PC-9 (cell line): ENCODE data around the gene CFAP97D1. TPM values are rescaled to one million over a fixed set of nuclear protein-coding genes. Genes with fewer than 3 reads are reported as not detected.

Source experiments
- BruUV-seq: library from RNA; stranded (reverse); fragments of 400-500 nt; replicated peaks from 2 replicates; lab custom pipeline; 2021; lab: Mats Ljungman, UMichigan
- CTCF ChIA-PET: fragments of 300-600 bp; sonication (Branson Sonifier 250); formaldehyde crosslinking; loops from one replicate; lab custom pipeline; 2022; ENCODE audit warnings: antibody characterized with exemption; lab: Charles Lee
- POLR2A ChIA-PET: fragments of 300-600 bp; sonication (Branson Sonifier 250); formaldehyde crosslinking; loops from one replicate; lab custom pipeline; 2022; ENCODE audit warnings: antibody characterized with exemption; ENCODE audit not compliant: unreplicated experiment; lab: Charles Lee
- DNase-seq, 2 experiments: peaks; one replicate each; pipeline versions ENCODE4 v3.0.0 to v3.0.0-alpha.2; 2015 to 2022; ENCODE audit warnings: mixed read lengths in 1 of 2
- H2AFZ ChIP-seq: fragments of 200-600 bp; sonication (generic); 2 replicates; pipeline ENCODE4 v1.8.1; 2017; ENCODE audit warnings: antibody characterized with exemption
- H3F3A ChIP-seq: fragments of 200-600 bp; sonication (generic); 2 replicates; pipeline ENCODE4 v1.8.1; 2017; ENCODE audit warnings: antibody characterized with exemption, mild to moderate bottlenecking, low read depth; ENCODE audit not compliant: insufficient read depth
- H3K27ac ChIP-seq: fragments of 200-600 bp; sonication (generic); 2 replicates; pipeline ENCODE4 v1.6.1; 2016; ENCODE audit warnings: mixed run types
- H3K27me3 ChIP-seq: fragments of 200-600 bp; sonication (generic); 2 replicates; pipeline ENCODE4 v1.6.1; 2016; ENCODE audit warnings: low read depth, mixed run types; ENCODE audit not compliant: insufficient read depth
- H3K36me3 ChIP-seq: fragments of 200-600 bp; sonication (generic); 2 replicates; pipeline ENCODE4 v1.6.1; 2016; ENCODE audit warnings: low read depth, mixed run types
- H3K4me1 ChIP-seq: fragments of 200-600 bp; sonication (generic); replicated peaks from 2 replicates; pipeline ENCODE4 v1.6.1; 2016; ENCODE audit warnings: mixed run types; ENCODE audit not compliant: insufficient read depth
- H3K4me2 ChIP-seq: fragments of 200-600 bp; sonication (generic); 2 replicates; pipeline ENCODE4 v1.6.1; 2017; ENCODE audit warnings: mixed run types
- H3K4me3 ChIP-seq: fragments of 200-600 bp; sonication (generic); 2 replicates; pipeline ENCODE4 v1.6.1; 2016; ENCODE audit warnings: mixed run types
- H3K79me2 ChIP-seq: fragments of 200-600 bp; sonication (generic); 2 replicates; pipeline ENCODE4 v1.6.1; 2017; ENCODE audit warnings: low read depth, mixed run types
- H3K9me2 ChIP-seq: fragments of 200-600 bp; sonication (generic); 2 replicates; pipeline ENCODE4 v1.8.1; 2017; ENCODE audit warnings: mild to moderate bottlenecking; ENCODE audit not compliant: insufficient read depth
- H3K9me3 ChIP-seq: fragments of 200-600 bp; sonication (generic); 2 replicates; pipeline ENCODE4 v1.8.1; 2016; ENCODE audit warnings: low read depth; ENCODE audit not compliant: insufficient read depth
- H4K20me1 ChIP-seq: fragments of 200-600 bp; sonication (generic); 2 replicates; pipeline ENCODE4 v1.8.1; 2017; ENCODE audit not compliant: insufficient read depth
- EZH2 ChIP-seq: fragments of 200-600 bp; sonication (generic); IDR thresholded peaks from 2 replicates; pipeline ENCODE4 v1.8.0; 2017; ENCODE audit warnings: antibody characterized with exemption, low read depth
- intact Hi-C: fragments of 100-400 bp; cut with micrococcal nuclease; formaldehyde crosslinking; loops from one replicate; pipeline ENCODE4 v1.10.0; 2022; ENCODE audit not compliant: unreplicated experiment
- total RNA-seq: library from RNA; stranded (reverse); gene quantifications from 2 replicates; pipeline ENCODE4 v1.2.3, GENCODE V29; 2021
- TF ChIP-seq, protein P1 (sequence below): fragments of 200-600 bp; sonication (generic); conservative IDR thresholded peaks from 2 replicates; pipeline ENCODE4 v1.6.1; 2017; ENCODE audit warnings: mixed run types, antibody characterized with exemption, mild to moderate bottlenecking, moderate library complexity

CFAP97D1 gene
- total RNA-seq, 1 experiment from 2014 or later, result not detected

DNA sequence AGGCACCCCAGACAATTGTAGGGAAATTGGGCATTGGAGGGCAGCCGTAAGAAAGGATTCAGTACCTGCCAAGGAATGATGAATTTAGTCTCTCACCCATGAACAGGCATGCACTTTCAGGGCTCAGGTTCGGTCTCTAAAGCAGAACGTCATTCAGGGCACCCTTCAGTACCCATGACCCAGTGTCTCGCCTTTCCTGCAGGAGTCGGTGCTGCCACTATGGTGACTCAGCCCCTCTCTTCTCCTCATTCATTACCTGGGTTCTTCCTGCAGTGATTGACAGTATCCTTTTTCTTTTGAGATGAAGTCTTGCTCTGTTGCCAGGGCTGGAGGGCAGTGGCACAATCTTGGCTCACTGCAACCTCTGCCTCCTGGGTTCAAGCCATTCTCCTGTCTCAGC lies 30.1 kb upstream of the CFAP97D1 start:
- Histone ChIP-seq H3K4me3 (peak overlapping the region; percentile 3; the same call in 1 of the 2 replicates), H2AFZ (0 out of 2 replicates have a peak overlapping the region, but pooled peaks have one; percentile 29), H3K36me3 (no peaks in the 10 kb centered on the region), H3K9me2 (no peaks in the 10 kb centered on the region), H3K4me1 (peaks cover 42% of the 10 kb centered on the region), H3K27ac (peak overlapping the region; percentile 41), H3K27me3 (no peaks in the 10 kb centered on the region), H3F3A (peaks cover 24% of the 10 kb centered on the region; the same call in 1 of the 2 replicates), H3K9me3 (no peaks in the 10 kb centered on the region), H4K20me1 (no peaks in the 10 kb centered on the region), H3K79me2 (no peaks in the 10 kb centered on the region), H3K4me2 (peak overlapping the region; percentile 56)
- intact Hi-C loops, result no loop called here
- peak in 1 of 2 experiments; percentile 17 for DNase-seq
- CTCF ChIA-PET, result interaction anchor here (0.6 to 1.3 kb wide), 2 partner anchors 10 to 1411 kb away, joined by 3 to 5 read pairs; no protein-coding TSS in a partner anchor
- TF ChIP-seq, protein P1, sequence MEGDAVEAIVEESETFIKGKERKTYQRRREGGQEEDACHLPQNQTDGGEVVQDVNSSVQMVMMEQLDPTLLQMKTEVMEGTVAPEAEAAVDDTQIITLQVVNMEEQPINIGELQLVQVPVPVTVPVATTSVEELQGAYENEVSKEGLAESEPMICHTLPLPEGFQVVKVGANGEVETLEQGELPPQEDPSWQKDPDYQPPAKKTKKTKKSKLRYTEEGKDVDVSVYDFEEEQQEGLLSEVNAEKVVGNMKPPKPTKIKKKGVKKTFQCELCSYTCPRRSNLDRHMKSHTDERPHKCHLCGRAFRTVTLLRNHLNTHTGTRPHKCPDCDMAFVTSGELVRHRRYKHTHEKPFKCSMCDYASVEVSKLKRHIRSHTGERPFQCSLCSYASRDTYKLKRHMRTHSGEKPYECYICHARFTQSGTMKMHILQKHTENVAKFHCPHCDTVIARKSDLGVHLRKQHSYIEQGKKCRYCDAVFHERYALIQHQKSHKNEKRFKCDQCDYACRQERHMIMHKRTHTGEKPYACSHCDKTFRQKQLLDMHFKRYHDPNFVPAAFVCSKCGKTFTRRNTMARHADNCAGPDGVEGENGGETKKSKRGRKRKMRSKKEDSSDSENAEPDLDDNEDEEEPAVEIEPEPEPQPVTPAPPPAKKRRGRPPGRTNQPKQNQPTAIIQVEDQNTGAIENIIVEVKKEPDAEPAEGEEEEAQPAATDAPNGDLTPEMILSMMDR, result no peak
- TF ChIP-seq EZH2, result no peak
- POLR2A ChIA-PET, result no interaction called here
- BruUV-seq, result no TSS peak

DNA sequence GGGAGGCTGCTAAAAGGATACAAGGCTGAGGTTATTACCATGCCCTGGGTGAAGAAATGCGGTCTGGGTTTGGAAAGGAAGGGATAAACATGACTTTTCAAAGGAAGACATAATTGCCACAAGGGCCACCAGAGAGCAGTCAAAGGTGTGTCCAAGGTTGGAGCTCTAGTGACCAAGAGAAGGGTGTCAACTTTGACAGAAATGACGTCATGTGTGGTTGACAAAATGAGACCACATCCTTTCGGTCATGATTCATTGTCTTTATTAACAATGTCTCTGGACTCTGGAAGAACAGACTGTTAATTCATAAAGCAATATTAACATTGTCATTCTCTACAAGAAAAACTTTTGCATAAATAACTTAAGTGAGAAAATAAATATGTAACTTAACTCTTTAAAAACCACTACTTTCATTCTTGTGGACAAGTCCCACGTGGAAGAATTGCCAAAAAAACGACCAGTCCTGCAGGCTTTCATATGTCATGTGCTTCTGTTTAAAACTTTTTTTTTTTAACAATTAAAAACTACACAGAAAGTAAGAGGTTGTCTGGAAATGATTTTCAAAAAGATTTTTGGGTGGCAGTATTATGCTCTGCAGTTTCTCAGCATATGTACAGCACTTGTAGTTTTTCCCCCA lies 26.6 kb upstream of the CFAP97D1 start:
- no peaks in the 10 kb centered on the region for H3K27me3 ChIP-seq
- DNase-seq, result peak; percentile 17 to 75
- ChIA-PET CTCF (interaction anchor here (0.6 to 1.1 kb wide), 2 partner anchors 58 to 89 kb away, joined by 3 read pairs; no protein-coding TSS in a partner anchor), POLR2A (no interaction called here)
- no TSS peak for BruUV-seq
- no peaks in the 10 kb centered on the region for H3K9me3 ChIP-seq
- H3K36me3 ChIP-seq, result no peaks in the 10 kb centered on the region
- H3K4me1 ChIP-seq, result peaks cover 42% of the 10 kb centered on the region
- no peak overlapping the region for H3K4me3 ChIP-seq
- H3K9me2 ChIP-seq, result no peaks in the 10 kb centered on the region
- H2AFZ ChIP-seq, result no peak overlapping the region
- no peaks in the 10 kb centered on the region for H3K79me2 ChIP-seq
- H3K4me2 ChIP-seq, result peak overlapping the region; percentile 24; the same call in 1 of the 2 replicates
- TF ChIP-seq EZH2, result no peak
- TF ChIP-seq, protein P1, result no peak
- no peaks in the 10 kb centered on the region for H4K20me1 ChIP-seq
- peaks cover 24% of the 10 kb centered on the region; the same call in 1 of the 2 replicates for H3F3A ChIP-seq
- H3K27ac ChIP-seq, result peak overlapping the region; percentile 40
- intact Hi-C loops, result no loop called here

DNA sequence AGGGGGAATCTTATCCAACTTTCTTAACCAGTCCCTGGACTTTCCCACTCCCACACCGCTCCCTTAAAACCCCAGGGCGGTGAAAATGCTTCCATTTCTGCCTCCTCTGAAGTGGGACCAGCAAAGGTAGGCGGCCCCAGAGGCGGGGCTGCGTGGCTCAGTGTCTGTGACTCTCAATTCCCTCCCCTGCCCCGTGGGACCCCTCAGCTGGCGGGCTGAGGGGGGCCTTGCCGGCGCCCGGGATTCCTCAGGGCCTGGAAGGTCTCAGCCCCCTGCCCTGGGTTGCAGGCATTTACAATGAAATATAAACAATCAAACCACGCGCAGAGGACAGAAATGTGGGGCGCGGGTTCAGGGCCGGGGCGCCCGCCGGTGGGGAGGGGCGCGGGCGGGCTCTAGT lies 25.3 kb upstream of the CFAP97D1 start:
- Histone ChIP-seq H3K4me3 (no peak overlapping the region), H3K9me3 (no peaks in the 10 kb centered on the region), H2AFZ (no peak overlapping the region), H3K27ac (no peak overlapping the region), H3K9me2 (no peaks in the 10 kb centered on the region), H3K4me1 (peaks cover 39% of the 10 kb centered on the region), H4K20me1 (no peaks in the 10 kb centered on the region), H3K4me2 (no peak overlapping the region), H3K79me2 (no peaks in the 10 kb centered on the region), H3K27me3 (no peaks in the 10 kb centered on the region), H3K36me3 (no peaks in the 10 kb centered on the region), H3F3A (peaks cover 29% of the 10 kb centered on the region; the same call in 1 of the 2 replicates)
- CTCF ChIA-PET, result no interaction called here
- intact Hi-C loops, result no loop called here
- DNase-seq, result no peak
- POLR2A ChIA-PET, result no interaction called here
- BruUV-seq, result no TSS peak
- TF ChIP-seq EZH2, result no peak
- TF ChIP-seq, protein P1, result no peak
